HCT116 (cell line): Measurements from ENCODE around the gene MOV10. TPM values are rescaled to one million over a fixed set of nuclear protein-coding genes. Genes with fewer than 3 reads are reported as not detected.
A peak's percentile ranks its signal among the peaks of the same experiment; 100 is the strongest.

ENCODE experiments used
- ATAC-seq: fragments of 200-7000 bp; cut with Tn5 transposase; 2 replicates; pipeline ENCODE4 v1.9.1; 2020; ENCODE audit warnings: mild to moderate bottlenecking, moderate library complexity
- BruUV-seq: library from RNA; stranded (reverse); fragments of 400-500 nt; replicated peaks from 2 replicates; lab custom pipeline; 2021; lab: Mats Ljungman, UMichigan
- CTCF ChIA-PET: fragments of 300-600 bp; sonication (Branson Sonifier 250); formaldehyde crosslinking; loops from one replicate; lab custom pipeline; 2021; ENCODE audit warnings: antibody characterized with exemption; lab: Charles Lee
- POLR2A ChIA-PET: fragments of 300-600, 350-600 bp; sonication (Branson Sonifier 250); formaldehyde crosslinking; loops from one replicate; lab custom pipeline; 2021; ENCODE audit warnings: antibody characterized with exemption; lab: Charles Lee
- RAD21 ChIA-PET, 2 experiments: fragments of 300-600 bp; sonication (Branson Sonifier 250); formaldehyde crosslinking; loops; one replicate each; lab custom pipeline; 2023; ENCODE audit warnings: low total read pairs in 2 of 2; ENCODE audit not compliant: uncharacterized antibody in 2 of 2, unreplicated experiment in 2 of 2, low non-redundant PET in 1 of 2; lab: Charles Lee
- DNase-seq: peaks from one replicate; pipeline ENCODE4 v3.0.0-alpha.2; 2010; ENCODE audit warnings: low read depth, low spot score
- H2AFZ ChIP-seq: fragments of 200-600 bp; shearing (Covaris generic), sonication (generic); 2 replicates; pipeline ENCODE4 v1.6.1; 2017; ENCODE audit warnings: low read depth, mixed run types, mixed read lengths, antibody characterized with exemption, low read length; ENCODE audit not compliant: poor library complexity, severe bottlenecking
- H3K27ac ChIP-seq: 2 replicates; pipeline ENCODE4 v1.5.1; 2012; ENCODE audit warnings: low read depth, low read length
- H3K27me3 ChIP-seq: fragments of 200-600 bp; sonication (generic); 2 replicates; pipeline ENCODE4 v1.6.1; 2016; ENCODE audit warnings: mixed run types, low read length, mixed read lengths; ENCODE audit not compliant: insufficient read depth
- H3K36me3 ChIP-seq, 2 experiments: fragments of 200-500 bp in 1 of 2; fragments of 200-600 bp in 1 of 2; sonication (Bioruptor generic) in 1 of 2; sonication (generic) in 1 of 2; 2 replicates each; pipeline versions ENCODE4 v1.5.1 to v1.6.1; 2014 to 2016; ENCODE audit warnings: low read length in 2 of 2, inconsistent platforms in 1 of 2, mixed read lengths in 1 of 2, mixed run types in 1 of 2; ENCODE audit not compliant: insufficient read depth in 2 of 2, control insufficient read depth in 1 of 2
- H3K4me1 ChIP-seq, 2 experiments: fragments of 200-600 bp in 1 of 2; sonication (generic) in 1 of 2; 2 replicates each; pipeline versions ENCODE4 v1.5.1 to v1.6.1; 2012 to 2017; ENCODE audit warnings: low read length in 2 of 2, inconsistent platforms in 1 of 2, mild to moderate bottlenecking in 1 of 2, mixed read lengths in 1 of 2, mixed run types in 1 of 2, moderate library complexity in 1 of 2; ENCODE audit not compliant: insufficient read depth in 2 of 2, control insufficient read depth in 1 of 2
- H3K4me2 ChIP-seq: fragments of 200-600 bp; sonication (generic); 2 replicates; pipeline ENCODE4 v1.6.1; 2017; ENCODE audit warnings: mixed run types, low read length, mixed read lengths
- H3K4me3 ChIP-seq, 2 experiments: fragments of 200-600 bp in 1 of 2; sonication (generic) in 1 of 2; replicated peaks in 1 of 2; 2 replicates each; pipeline ENCODE4 v1.5.1; 2011 to 2016; ENCODE audit warnings: low read length in 2 of 2, control low read depth in 1 of 2, low read depth in 1 of 2, mild to moderate bottlenecking in 1 of 2, mixed read lengths in 1 of 2, mixed run types in 1 of 2
- H3K79me2 ChIP-seq: fragments of 200-600 bp; sonication (generic); 2 replicates; pipeline ENCODE4 v1.6.1; 2017; ENCODE audit warnings: mild to moderate bottlenecking, mixed run types, low read length, moderate library complexity, mixed read lengths; ENCODE audit not compliant: insufficient read depth
- H3K9ac ChIP-seq: fragments of 200-600 bp; sonication (generic); 2 replicates; pipeline ENCODE4 v1.6.1; 2016; ENCODE audit warnings: low read length, mixed read lengths
- H3K9me2 ChIP-seq: fragments of 200-600 bp; sonication (generic), shearing (Covaris generic); 2 replicates; pipeline ENCODE4 v1.6.1; 2017; ENCODE audit warnings: mixed run types, mild to moderate bottlenecking, moderate library complexity; ENCODE audit not compliant: insufficient read depth
- H3K9me3 ChIP-seq, 2 experiments: fragments of 200-500 bp in 1 of 2; fragments of 200-600 bp in 1 of 2; sonication (Bioruptor generic) in 1 of 2; sonication (generic) in 1 of 2; 2 replicates each; pipeline ENCODE4 v1.6.1; 2014 to 2017; ENCODE audit warnings: low read length in 2 of 2, mixed read lengths in 2 of 2, inconsistent platforms in 1 of 2, low read depth in 1 of 2, mild to moderate bottlenecking in 1 of 2, mixed run types in 1 of 2, moderate library complexity in 1 of 2; ENCODE audit not compliant: control insufficient read depth in 1 of 2, insufficient read depth in 1 of 2
- H4K20me1 ChIP-seq: fragments of 200-600 bp; sonication (generic), shearing (Covaris generic); 2 replicates; pipeline ENCODE4 v1.6.1; 2017; ENCODE audit warnings: mixed run types, mild to moderate bottlenecking, moderate library complexity; ENCODE audit not compliant: insufficient read depth
- CEBPB ChIP-seq: IDR thresholded peaks from 2 replicates; pipeline ENCODE4 v1.6.1; 2012; ENCODE audit warnings: low read depth
- EGR1 ChIP-seq: IDR thresholded peaks from 2 replicates; pipeline ENCODE4 v1.6.1; 2012; ENCODE audit warnings: low read depth
- RAD21 ChIP-seq: IDR thresholded peaks from 2 replicates; pipeline ENCODE4 v1.6.1; 2012; ENCODE audit warnings: low read depth, mild to moderate bottlenecking
- SIN3A ChIP-seq: IDR thresholded peaks from 2 replicates; pipeline ENCODE4 v1.6.1; 2012; ENCODE audit warnings: low read depth
- SRF ChIP-seq: IDR thresholded peaks from 2 replicates; pipeline ENCODE4 v1.6.1; 2012; ENCODE audit warnings: low read depth
- YY1 ChIP-seq: IDR thresholded peaks from 2 replicates; pipeline ENCODE4 v1.6.1; 2011; ENCODE audit warnings: low read length, low read depth, moderate library complexity, mild to moderate bottlenecking; ENCODE audit not compliant: insufficient replicate concordance; ENCODE audit errors: extremely low read depth
- ZFX ChIP-seq: fragments of 450-650 bp; IDR thresholded peaks from 2 replicates; pipeline ENCODE4 v1.6.1; 2017
- intact Hi-C: fragments of 100-400 bp; cut with micrococcal nuclease; formaldehyde crosslinking; loops from 2 replicates; pipeline ENCODE4 v1.10.0; 2022
- total RNA-seq: library from RNA; stranded (reverse); gene quantifications from one replicate; pipeline ENCODE4 v1.2.1, GENCODE V29; 2021; ENCODE audit not compliant: unreplicated experiment
- TF ChIP-seq, protein P1 (sequence below): IDR thresholded peaks from 2 replicates; pipeline ENCODE4 v1.6.1; 2012

Gene MOV10
- total RNA-seq, 1 experiment from 2014 or later, result 109 TPM

DNA sequence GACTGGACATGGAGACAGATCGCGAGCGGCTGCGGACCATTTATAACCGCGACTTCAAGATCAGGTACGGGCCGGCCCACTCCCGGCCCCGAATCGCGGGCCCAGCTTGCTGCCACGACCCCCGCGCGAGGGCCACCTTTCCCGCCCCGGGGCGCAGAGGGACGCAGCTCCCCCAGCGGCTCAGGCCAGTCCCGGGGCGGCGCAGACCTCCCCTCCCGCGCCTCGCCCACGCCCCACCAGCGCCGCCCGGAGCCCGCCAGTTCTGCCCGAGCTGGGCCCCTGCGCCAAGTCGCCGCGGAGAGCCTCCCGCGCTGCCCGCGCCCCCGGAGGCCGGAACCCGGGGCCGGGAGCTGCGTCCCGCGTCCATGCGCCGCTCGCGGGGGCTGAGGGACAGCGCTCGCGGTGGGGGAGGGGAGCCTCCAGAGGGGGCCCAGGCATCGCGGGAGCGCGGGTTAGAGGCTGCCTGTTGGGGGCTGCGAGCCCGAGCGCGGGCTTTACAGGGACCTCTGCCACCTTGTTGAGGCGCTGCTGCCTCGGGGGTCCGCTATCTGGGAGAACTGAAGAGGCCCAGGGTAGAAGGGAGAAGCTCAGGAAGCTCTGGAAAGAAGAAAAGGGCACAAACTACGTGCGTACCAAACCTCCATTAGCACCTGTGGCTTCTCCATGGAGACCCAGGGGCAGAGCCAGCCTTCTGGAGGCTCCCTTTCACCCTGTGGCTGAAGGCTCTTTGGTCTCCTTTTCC lies 698 bp downstream of the MOV10 start:
- ChIA-PET CTCF (interaction anchor here (0.9 kb wide), 1 partner anchor 284 kb away, joined by 4 read pairs; no protein-coding TSS in a partner anchor), RAD21 (interaction anchor here in 1 of 2 experiments (1.2 kb wide), 1 partner anchor 41 kb away, joined by 3 read pairs; no protein-coding TSS in a partner anchor), POLR2A (interaction anchor here (1.2 to 2.4 kb wide), 3 partner anchors 25 to 35 kb away, joined by 3 to 9 read pairs (median 9); no protein-coding TSS in a partner anchor)
- Histone ChIP-seq H3K27me3 (no peaks in the 10 kb centered on the region), H3K27ac (peak overlapping the region; percentile 88), H3K4me2 (peak overlapping the region; percentile 88), H3K36me3 (peaks cover under 1% of the 10 kb centered on the region in 2 experiments; a peak in 2 of 4 replicates), H3K79me2 (peaks cover 33% of the 10 kb centered on the region), H2AFZ (no peak overlapping the region), H3K9ac (peak overlapping the region; percentile 88), H3K4me3 (peak overlapping the region; percentile 71 to 72), H4K20me1 (no peaks in the 10 kb centered on the region), H3K4me1 (peaks cover 4 to 29% of the 10 kb centered on the region in 2 experiments; a peak in 3 of 4 replicates), H3K9me3 (no peaks in the 10 kb centered on the region), H3K9me2 (no peaks in the 10 kb centered on the region)
- no peak for DNase-seq
- TF ChIP-seq EGR1 (peak; percentile 53), ZFX (peak; percentile 91), SIN3A (peak; percentile 42; the same call in 1 of the 2 replicates)
- TF ChIP-seq, protein P1, sequence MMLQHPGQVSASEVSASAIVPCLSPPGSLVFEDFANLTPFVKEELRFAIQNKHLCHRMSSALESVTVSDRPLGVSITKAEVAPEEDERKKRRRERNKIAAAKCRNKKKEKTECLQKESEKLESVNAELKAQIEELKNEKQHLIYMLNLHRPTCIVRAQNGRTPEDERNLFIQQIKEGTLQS, result no peak
- intact Hi-C loops, result loop anchor here (2.0 kb wide), 1 partner anchor 30 kb away; no protein-coding TSS in a partner anchor
- BruUV-seq, result no TSS peak
- peak; percentile 67 for ATAC-seq

DNA sequence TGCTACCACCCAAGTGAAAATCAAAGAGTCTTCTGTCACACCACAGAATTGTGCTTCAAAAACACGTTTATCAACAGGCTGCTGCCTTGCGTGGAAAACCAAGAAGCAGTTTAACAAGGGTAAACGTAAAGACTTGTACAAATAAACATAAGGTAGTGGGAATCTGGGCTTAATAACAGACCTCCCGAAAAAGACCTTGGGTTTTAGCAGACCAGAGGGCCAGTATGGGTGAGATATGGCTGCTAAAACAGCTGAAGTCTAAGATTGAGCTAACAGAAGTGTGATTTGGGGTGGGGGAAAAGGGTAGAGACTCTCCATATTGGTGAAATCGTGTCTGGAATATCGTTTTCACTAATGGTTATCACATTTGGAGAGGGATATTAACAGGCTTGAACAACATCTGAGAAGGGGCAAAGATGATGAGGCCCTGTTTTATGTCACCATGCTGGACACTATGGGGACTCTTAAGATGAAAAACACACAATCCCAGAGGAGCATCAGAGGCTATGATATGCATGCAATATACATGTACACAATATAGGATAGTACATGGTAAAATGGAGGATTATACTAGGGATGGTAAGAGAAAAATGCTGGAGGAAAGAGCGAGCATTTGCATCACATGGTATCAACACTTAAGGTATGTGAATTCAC lies 1.4 kb downstream of the MOV10 start:
- intact Hi-C loops, result loop anchor here (2.0 kb wide), 1 partner anchor 29 kb away; no protein-coding TSS in a partner anchor
- TF ChIP-seq CEBPB (no peak), EGR1 (no peak), SRF (no peak), RAD21 (no peak), YY1 (no peak)
- TF ChIP-seq, all 23 proteins: peak for 0
- H4K20me1 ChIP-seq, result no peaks in the 10 kb centered on the region
- ChIA-PET CTCF (no interaction called here), POLR2A (interaction anchor here (2.1 to 2.4 kb wide), 2 partner anchors 24 to 28 kb away, joined by 9 read pairs; no protein-coding TSS in a partner anchor), RAD21 (no interaction called here)
- no peak for ATAC-seq
- no peaks in the 10 kb centered on the region for H3K27me3 ChIP-seq
- H3K36me3 ChIP-seq, result no peaks in the 10 kb centered on the region; a peak in 1 of 4 replicates
- H3K4me2 ChIP-seq, result peak overlapping the region; percentile 88
- DNase-seq, result no peak
- TSS peak; percentile 35 for BruUV-seq
- peaks cover 33% of the 10 kb centered on the region for H3K79me2 ChIP-seq
- H3K9me2 ChIP-seq, result no peaks in the 10 kb centered on the region
- peak overlapping the region; percentile 88 for H3K9ac ChIP-seq
- no peak overlapping the region for H2AFZ ChIP-seq
- H3K9me3 ChIP-seq, result no peaks in the 10 kb centered on the region
- peak overlapping the region; percentile 71 to 72 for H3K4me3 ChIP-seq
- peak overlapping the region; percentile 88 for H3K27ac ChIP-seq
- peaks cover 4 to 29% of the 10 kb centered on the region in 2 experiments; a peak in 3 of 4 replicates for H3K4me1 ChIP-seq
